ENCODE data around the gene ACOT11.
"Not testable (repeated sequence)": the region's sequence is repeated elsewhere in the genome, so short reads cannot be mapped to it uniquely, and the experiment has no call there.

The ACOT11 gene

GRCh38 chr1:54547601-54548388 is at the start of gene ACOT11:
ACOT11 (plus strand) TSS chr1:54548228; CDS start chr1:54548310, 82 bp downstream.
- no peak for DNase-seq

- DNase-seq = no peak
Measured at GRCh38 chr1:54498383-54499096, 49.5 kb upstream of the ACOT11 start.

GRCh38 chr1:54499097-54499359 is 49.0 kb upstream of the ACOT11 start:
- no peak for DNase-seq

DNA sequence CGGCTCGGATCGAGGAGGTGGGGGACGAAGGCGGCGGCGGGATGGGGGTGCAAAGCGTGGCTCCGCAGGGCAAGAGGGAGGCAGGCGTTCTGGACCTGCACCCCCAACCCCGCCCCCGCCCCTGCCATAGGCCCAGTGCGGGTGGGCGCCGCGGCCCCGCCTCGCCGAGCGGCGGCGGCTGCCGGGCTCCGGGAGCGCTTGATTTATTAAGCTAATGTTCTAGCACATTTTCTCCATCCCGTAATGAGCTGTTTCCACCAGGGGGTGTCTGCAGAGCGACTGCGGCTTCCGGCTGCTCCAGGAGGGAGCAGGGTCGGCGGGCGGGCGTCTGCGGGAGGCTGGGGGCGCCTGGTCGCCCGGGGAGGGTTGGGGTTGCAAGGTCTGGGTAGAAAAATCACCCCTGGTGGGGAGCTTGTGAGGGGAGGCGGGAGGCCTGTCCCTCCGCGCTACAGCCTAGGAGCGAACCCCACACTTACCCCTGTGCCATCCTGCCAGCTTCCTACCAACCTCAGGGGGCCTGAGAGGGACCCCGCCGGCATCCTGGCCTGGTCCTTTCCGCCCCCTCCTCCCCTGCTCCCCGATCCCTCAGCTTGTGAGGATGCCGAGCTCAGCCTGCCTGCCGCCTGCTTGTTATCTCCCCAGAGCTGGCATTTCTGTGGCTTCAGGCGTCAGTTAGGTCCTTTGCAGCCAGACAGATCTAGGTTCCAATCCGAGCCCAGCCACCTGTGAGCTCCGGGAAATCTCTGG is 48.5 kb upstream of the ACOT11 start:
- DNase-seq = peak; percentile 58

DNA sequence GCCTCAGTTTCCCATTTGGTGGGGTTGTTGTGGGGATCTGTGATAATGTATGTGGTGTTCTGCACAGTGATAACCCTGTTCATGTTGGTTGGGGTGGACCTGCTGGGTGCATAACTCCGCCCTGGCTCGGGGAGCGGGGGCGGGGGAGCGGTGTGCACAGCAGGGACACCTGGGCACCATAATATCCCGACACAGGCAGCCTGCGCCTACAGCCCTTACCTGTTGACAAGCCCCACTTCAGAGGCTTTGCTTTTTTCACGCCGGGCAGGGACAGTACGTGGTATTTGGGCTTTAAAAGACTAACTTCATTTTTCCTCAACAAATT is 48.0 kb upstream of the ACOT11 start:
- no peak for DNase-seq

GRCh38 chr1:54501849-54502248 is 46.2 kb upstream of the ACOT11 start:
- no peak for DNase-seq

GRCh38 chr1:54502342-54502741 is 45.7 kb upstream of the ACOT11 start:
- no peak for DNase-seq

- no peak for DNase-seq
Measured at GRCh38 chr1:54506594-54506993, 41.4 kb upstream of the ACOT11 start.

DNA sequence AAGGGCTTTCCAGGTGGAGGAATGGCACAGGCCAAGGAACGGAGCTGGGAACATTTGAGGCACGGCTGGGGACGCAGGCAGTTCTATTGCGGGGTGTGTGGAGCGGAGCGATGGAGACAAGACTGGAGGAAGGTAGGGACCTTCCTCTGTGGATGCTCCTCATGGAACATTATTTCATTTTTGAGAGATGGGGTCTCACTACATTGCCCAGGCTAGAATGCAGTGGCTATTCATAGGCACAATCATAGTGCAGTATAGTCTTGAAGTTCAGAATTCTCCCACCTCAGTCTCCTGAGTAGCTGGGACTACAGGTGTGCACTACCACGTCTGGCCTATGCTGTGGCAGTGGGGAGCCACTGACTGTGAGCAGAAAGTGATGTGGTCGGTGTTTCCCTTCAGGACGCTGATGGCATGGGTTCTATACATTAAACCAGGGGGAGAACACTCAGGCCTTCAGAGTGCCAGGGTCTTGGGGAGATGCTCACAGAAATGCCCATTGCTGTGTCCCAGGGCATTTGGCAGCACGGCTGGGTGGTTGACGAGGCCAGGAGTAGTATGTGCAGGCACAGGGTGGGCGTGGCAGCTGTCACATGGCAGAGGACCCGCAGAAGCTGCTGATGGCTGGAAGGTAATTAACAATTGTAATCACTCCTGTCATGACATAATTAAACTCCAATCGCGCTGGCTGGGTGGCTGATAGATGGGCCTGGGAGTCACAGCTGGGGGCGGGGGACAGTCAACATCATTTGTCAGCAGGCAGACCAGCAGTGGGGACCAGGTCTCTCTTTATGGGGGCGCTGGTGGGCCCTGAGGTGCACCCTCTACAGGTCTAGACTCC is 40.8 kb upstream of the ACOT11 start:
- no peak for DNase-seq

- DNase-seq = no peak
Measured at GRCh38 chr1:54510715-54511270, 37.2 kb upstream of the ACOT11 start.

- DNase-seq = not testable (repeated sequence)
Measured at GRCh38 chr1:54513921-54514580, 34.0 kb upstream of the ACOT11 start.

- DNase-seq = no peak
Measured at GRCh38 chr1:54516249-54516920, 31.6 kb upstream of the ACOT11 start.

DNA sequence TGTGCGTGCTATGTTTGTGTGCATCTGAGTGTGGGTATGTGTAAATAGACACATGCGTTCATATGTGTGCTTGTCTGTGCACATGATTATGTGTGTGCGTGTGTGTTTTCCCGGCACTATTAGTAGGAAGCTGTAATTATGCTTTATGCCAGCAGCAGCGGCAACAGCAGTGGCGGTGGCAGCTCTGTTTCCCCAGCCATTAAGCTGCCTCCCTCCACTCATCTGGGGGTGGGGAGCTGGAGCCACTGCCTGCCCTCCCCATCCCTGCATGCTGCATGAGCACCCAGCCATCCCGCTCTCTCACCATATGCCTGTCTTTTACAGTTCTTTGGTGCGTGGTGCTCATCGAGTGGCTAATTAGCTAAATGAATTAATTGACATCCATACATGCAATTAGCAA is 30.5 kb upstream of the ACOT11 start:
- no peak for DNase-seq

DNA sequence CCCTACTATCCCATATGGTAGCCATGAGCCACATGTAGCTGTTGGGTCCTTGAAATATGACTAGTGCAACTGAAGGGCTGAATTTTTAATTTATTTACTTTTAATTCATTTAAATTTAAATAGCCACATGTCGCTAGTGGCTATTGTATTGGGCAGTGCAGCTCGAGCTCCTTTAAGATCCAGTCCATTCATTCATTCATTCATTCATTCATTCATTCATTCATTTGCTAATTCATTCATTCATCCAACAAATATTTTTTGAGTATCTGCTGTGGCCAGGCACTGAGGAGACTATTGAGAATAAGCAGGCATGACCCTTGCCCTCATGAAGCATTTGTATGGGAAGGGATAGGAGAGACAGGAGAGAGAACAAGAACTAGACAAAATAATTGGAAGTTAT is 29.5 kb upstream of the ACOT11 start:
- DNase-seq = no peak

DNA sequence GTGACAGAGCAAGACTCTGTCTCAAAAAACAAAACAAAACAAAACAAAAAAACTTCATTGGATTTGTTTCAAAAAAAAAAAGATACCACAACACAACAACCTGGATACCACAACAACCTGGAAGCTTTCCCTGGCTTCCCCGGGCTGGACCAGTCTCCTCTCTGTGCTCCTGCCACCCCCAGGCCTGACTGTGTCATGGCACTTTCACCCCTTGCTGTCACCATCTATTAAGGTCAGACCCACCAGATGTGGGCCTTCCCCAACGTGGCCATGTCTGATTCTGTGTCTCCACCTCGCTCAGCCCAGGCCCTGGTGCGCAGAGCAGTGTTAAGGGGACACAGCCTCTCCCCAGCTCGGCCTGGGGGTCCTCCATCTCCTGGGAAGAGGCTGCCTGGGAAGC is 28.3 kb upstream of the ACOT11 start:
- DNase-seq = no peak

DNA sequence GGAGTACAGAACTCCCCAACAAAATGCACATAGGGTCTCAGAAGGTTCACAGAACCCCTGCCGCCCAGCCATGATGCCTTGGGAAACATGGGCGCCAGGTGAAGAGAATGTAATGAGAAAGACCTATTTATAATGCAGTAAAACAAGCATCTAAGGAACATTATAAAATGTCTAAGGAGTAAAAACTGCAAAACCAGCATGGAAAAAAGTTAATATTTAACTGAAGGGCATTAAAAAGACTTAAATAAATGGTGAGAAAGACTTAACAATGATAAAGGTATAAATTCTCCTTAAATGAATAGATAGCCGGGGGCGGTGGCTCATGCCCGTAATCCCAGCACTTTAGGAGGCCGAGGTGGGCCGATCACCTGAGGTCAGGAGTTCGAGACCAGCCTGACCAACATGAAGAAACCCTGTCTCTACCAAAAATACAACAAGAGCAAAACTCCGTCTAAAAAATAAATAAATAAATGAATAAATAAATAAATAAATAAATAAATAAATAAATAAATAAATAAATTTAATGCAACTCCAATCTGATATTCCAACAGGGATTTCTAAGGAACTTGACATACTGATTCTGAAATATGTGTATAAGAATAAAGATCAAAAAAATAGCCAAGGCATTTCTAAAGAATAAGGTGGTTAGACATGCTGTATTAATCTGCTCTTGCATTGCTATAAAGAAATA is 27.3 kb upstream of the ACOT11 start:
- no peak for DNase-seq

GRCh38 chr1:54526565-54526964 is 21.5 kb upstream of the ACOT11 start:
- DNase-seq = not testable (repeated sequence)

- no peak for DNase-seq
Measured at GRCh38 chr1:54528613-54529012, 19.4 kb upstream of the ACOT11 start.

- no peak for DNase-seq
Measured at GRCh38 chr1:54532033-54532432, 16.0 kb upstream of the ACOT11 start.

DNA sequence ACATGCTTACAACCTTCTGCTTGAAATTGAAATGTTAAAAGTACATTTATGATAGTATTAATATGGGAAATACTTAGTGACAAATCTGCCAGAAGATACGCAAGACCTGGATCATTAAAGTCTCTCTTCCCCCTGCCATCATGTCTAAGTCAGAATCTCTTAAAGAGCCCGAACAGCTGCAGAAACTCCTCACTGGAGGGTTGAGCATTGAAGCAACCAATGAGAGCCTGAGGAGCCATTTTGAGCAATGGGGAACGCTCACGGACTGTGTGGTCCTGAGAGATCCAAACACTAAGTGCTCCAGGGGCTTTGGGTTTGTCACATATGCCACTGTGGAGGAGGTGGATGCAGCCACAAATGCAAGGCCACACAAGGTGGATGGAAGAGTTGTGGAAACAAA is 11.4 kb upstream of the ACOT11 start:
- not testable (repeated sequence) for DNase-seq

- no peak for DNase-seq
Measured at GRCh38 chr1:54537611-54538010, 10.4 kb upstream of the ACOT11 start.
